ENCODE results near the gene ACADVL.
"Not testable (repeated sequence)": the region's sequence is repeated elsewhere in the genome, so short reads cannot be mapped to it uniquely, and the experiment has no call there.

Gene ACADVL

DNA sequence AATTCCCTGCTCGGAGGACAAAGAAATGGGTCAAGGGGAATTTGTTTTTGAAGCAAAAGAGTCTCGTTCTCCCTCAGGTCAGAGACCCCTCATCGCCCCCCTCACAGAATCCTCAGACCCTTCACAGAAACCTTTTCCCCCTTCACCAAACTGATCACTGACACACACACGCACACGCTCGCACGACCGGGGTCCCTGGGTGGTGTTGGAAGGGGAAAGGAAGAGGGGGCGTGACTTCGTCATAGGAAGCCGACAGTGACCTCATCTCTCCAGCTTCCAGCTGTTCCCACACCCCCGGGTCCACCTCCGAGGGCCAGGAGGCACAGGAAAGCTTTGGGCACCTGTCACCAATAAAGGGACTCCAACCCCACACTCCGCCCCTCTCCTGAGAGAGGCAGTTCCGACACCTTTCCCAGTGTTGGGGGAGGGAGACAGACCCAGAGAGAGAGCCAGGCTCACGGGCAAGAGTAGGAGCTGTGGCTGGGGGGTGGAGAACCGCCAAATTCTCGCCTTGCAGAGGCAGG, 41.7 kb upstream of the ACADVL start:
- H3K9me3 ChIP-seq (ENCODE audit: control insufficient read depth, low read length): no peaks in the 10 kb centered on the region
- TF ChIP-seq CTCF (IDR thresholded peaks at IDR 0.05): no peak
- no peak overlapping the region for H3K9ac ChIP-seq
- H3K27ac ChIP-seq: no peak overlapping the region
- H3K4me3 ChIP-seq (ENCODE audit: low read depth, low read length): peak overlapping the region; percentile 71
- peaks cover 16% of the 10 kb centered on the region for H3K4me1 ChIP-seq
- peak overlapping the region; percentile 95 for H3K4me2 ChIP-seq (ENCODE audit: low read length)
- H3K27me3 ChIP-seq (ENCODE audit: control insufficient read depth, insufficient read depth, low read length): no peaks in the 10 kb centered on the region
- H3K36me3 ChIP-seq (ENCODE audit: control insufficient read depth, insufficient read depth, low read length): no peaks in the 10 kb centered on the region
- peak overlapping the region; percentile 86 for H2AFZ ChIP-seq
- no peaks in the 10 kb centered on the region for H3K79me2 ChIP-seq

GRCh38 chr17:7178973-7179316, 40.8 kb upstream of the ACADVL start:
- no peak for TF ChIP-seq CTCF (IDR thresholded peaks at IDR 0.05)
- peaks cover 16% of the 10 kb centered on the region for H3K4me1 ChIP-seq
- no peak overlapping the region for H3K4me2 ChIP-seq (ENCODE audit: low read length)
- H3K36me3 ChIP-seq (ENCODE audit: control insufficient read depth, insufficient read depth, low read length): no peaks in the 10 kb centered on the region
- H3K27me3 ChIP-seq (ENCODE audit: control insufficient read depth, insufficient read depth, low read length): no peaks in the 10 kb centered on the region
- no peaks in the 10 kb centered on the region for H3K79me2 ChIP-seq
- no peak overlapping the region for H3K9ac ChIP-seq
- H3K9me3 ChIP-seq (ENCODE audit: control insufficient read depth, low read length): no peaks in the 10 kb centered on the region
- no peak overlapping the region for H3K27ac ChIP-seq
- no peak overlapping the region for H3K4me3 ChIP-seq (ENCODE audit: low read depth, low read length)
- H2AFZ ChIP-seq: no peak overlapping the region

- peak within 1 kb of the TSS; percentile 71 for H3K4me3 ChIP-seq (ENCODE audit: low read depth, low read length)
- H3K79me2 ChIP-seq: no peaks in the 10 kb centered on the region
- no peaks in the 10 kb centered on the region for H3K9me3 ChIP-seq (ENCODE audit: control insufficient read depth, low read length)
- no peak for TF ChIP-seq CTCF (IDR thresholded peaks at IDR 0.05)
- peak within 1 kb of the TSS; percentile 86 for H2AFZ ChIP-seq
- H3K27me3 ChIP-seq (ENCODE audit: control insufficient read depth, insufficient read depth, low read length): no peaks in the 10 kb centered on the region
- H3K36me3 ChIP-seq (ENCODE audit: control insufficient read depth, insufficient read depth, low read length): no peaks in the 10 kb centered on the region
- no peak within 1 kb of the TSS for H3K9ac ChIP-seq
- peak within 1 kb of the TSS; percentile 95 for H3K4me2 ChIP-seq (ENCODE audit: low read length)
- no peak within 1 kb of the TSS for H3K27ac ChIP-seq
- peaks cover 16% of the 10 kb centered on the region for H3K4me1 ChIP-seq
Observed at GRCh38 chr17:7179317-7180254, 40.2 kb upstream of the ACADVL start, which contains the start of gene ASGR1. ASGR1 (minus strand) TSS chr17:7179370; CDS start chr17:7178563, 807 bp downstream.

DNA sequence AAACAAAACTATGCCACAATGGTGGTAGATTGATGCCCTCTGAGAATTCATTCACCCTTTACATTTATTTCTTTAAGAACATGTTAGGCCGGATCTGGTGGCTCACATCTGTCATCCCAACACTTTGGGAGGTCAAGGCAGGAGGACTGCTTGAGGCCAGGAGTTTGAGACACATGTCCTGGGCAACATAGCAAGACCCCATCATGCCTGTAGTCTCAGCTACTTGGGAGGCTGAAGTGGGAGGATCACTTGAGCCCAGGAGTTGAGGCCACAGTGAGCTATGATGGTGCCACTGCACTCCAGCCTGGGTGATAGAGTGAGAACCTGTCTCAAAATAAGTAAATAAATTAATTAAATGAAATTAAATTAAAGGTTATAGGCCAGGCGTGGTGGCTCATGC, 37.6 kb upstream of the ACADVL start:
- H2AFZ ChIP-seq; H3K36me3 ChIP-seq (ENCODE audit: control insufficient read depth, insufficient read depth, low read length); H3K4me2 ChIP-seq (ENCODE audit: low read length); H3K4me1 ChIP-seq; H3K27ac ChIP-seq; H3K9ac ChIP-seq; H3K4me3 ChIP-seq (ENCODE audit: low read depth, low read length); H3K27me3 ChIP-seq (ENCODE audit: control insufficient read depth, insufficient read depth, low read length); H3K79me2 ChIP-seq; H3K9me3 ChIP-seq (ENCODE audit: control insufficient read depth, low read length): not testable (repeated sequence)

DNA sequence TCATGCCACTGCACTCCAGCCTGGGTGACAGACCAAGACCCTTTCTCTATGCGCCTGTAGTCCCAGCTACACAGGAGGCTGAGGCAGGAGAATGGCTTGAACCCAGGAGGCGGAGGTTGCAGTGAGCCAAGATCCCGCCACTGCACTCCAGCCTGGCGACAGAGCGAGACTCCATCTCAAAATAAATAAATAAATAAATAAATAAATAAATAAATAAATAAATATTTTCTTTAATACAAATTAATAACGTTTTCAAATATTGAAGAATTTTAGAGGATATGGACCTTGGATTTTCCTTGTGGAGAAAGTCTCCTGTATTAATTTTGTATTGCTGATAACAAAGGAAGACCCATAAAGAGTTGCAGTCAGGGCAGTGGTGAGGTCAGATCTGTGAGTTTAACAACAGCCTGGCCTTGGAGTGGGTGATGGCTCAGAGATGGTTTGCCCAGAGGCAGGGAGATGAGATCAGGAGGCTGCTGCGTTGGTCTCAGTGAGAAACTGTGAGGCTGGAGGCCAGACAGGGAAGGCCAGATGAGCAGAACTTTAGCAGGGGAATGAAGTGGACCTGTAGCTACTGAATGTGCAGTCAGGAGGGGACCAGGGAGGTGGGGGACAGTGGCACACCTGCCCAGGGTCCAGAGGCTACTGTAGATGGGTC, 36.2 kb upstream of the ACADVL start:
- no peaks in the 10 kb centered on the region for H3K4me1 ChIP-seq
- H3K27ac ChIP-seq: no peak overlapping the region
- H3K27me3 ChIP-seq (ENCODE audit: control insufficient read depth, insufficient read depth, low read length): no peaks in the 10 kb centered on the region
- no peaks in the 10 kb centered on the region for H3K79me2 ChIP-seq
- no peak overlapping the region for H2AFZ ChIP-seq
- no peaks in the 10 kb centered on the region for H3K9me3 ChIP-seq (ENCODE audit: control insufficient read depth, low read length)
- no peak overlapping the region for H3K9ac ChIP-seq
- no peak overlapping the region for H3K4me3 ChIP-seq (ENCODE audit: low read depth, low read length)
- no peaks in the 10 kb centered on the region for H3K36me3 ChIP-seq (ENCODE audit: control insufficient read depth, insufficient read depth, low read length)
- no peak for TF ChIP-seq CTCF (IDR thresholded peaks at IDR 0.05)
- H3K4me2 ChIP-seq (ENCODE audit: low read length): no peak overlapping the region

Measured in parathyroid adenoma (tissue), 2 donors.